H9 (cell line): Measurements from ENCODE around the gene CFAP46. TPM values are rescaled to one million over a fixed set of nuclear protein-coding genes. Genes with fewer than 3 reads are reported as not detected.

ENCODE experiments used
- DNase-seq: peaks from one replicate; pipeline ENCODE4 v3.0.0-alpha.2; 2017
- H2AFZ ChIP-seq: one replicate; pipeline ENCODE4 v1.6.1; 2013; ENCODE audit warnings: mild to moderate bottlenecking, low read length, control low read depth, moderate library complexity
- H2AK5ac ChIP-seq: 2 replicates; pipeline ENCODE4 v1.6.1; 2013; ENCODE audit warnings: low read length, control low read depth, mixed read lengths; ENCODE audit not compliant: insufficient read length
- H2BK120ac ChIP-seq: one replicate; pipeline ENCODE4 v1.6.1; 2013; ENCODE audit warnings: low read depth, mild to moderate bottlenecking, low read length, control low read depth, inconsistent platforms; ENCODE audit not compliant: poor library complexity, severe bottlenecking
- H2BK12ac ChIP-seq: 2 replicates; pipeline ENCODE4 v1.6.1; 2013; ENCODE audit warnings: low read length, control low read depth, mixed read lengths, low read depth; ENCODE audit not compliant: insufficient read length
- H2BK15ac ChIP-seq: 2 replicates; pipeline ENCODE4 v1.6.1; 2013; ENCODE audit warnings: low read depth, low read length, control low read depth
- H2BK20ac ChIP-seq: one replicate; pipeline ENCODE4 v1.6.1; 2013; ENCODE audit warnings: low read depth, mild to moderate bottlenecking, low read length, control low read depth, inconsistent platforms; ENCODE audit not compliant: poor library complexity, severe bottlenecking
- H2BK5ac ChIP-seq: 2 replicates; pipeline ENCODE4 v1.6.1; 2013; ENCODE audit warnings: low read length, control low read depth, mixed read lengths; ENCODE audit not compliant: insufficient read length
- H3K14ac ChIP-seq: 2 replicates; pipeline ENCODE4 v1.6.1; 2013; ENCODE audit warnings: low read length, control low read depth; ENCODE audit not compliant: insufficient read depth
- H3K18ac ChIP-seq: 2 replicates; pipeline ENCODE4 v1.6.1; 2013; ENCODE audit warnings: low read depth, mild to moderate bottlenecking, mixed read lengths, low read length, control low read depth; ENCODE audit not compliant: insufficient read length
- H3K23ac ChIP-seq: 2 replicates; pipeline ENCODE4 v1.6.1; 2013; ENCODE audit warnings: low read length, control low read depth, mixed read lengths, low read depth; ENCODE audit not compliant: insufficient read length
- H3K23me2 ChIP-seq: 2 replicates; pipeline ENCODE4 v1.6.1; 2013; ENCODE audit warnings: low read depth, mild to moderate bottlenecking, mixed read lengths, low read length, control low read depth; ENCODE audit not compliant: insufficient read length, poor library complexity, severe bottlenecking
- H3K27ac ChIP-seq: 2 replicates; pipeline ENCODE4 v1.5.1; 2013; ENCODE audit warnings: low read length, control low read depth, mixed read lengths, low read depth; ENCODE audit not compliant: insufficient read length
- H3K27me3 ChIP-seq: 2 replicates; pipeline ENCODE4 v1.6.1; 2013; ENCODE audit warnings: low read length, control low read depth, inconsistent platforms; ENCODE audit not compliant: insufficient read depth
- H3K4ac ChIP-seq: 2 replicates; pipeline ENCODE4 v1.6.1; 2013; ENCODE audit warnings: low read depth, mild to moderate bottlenecking, control low read depth, inconsistent platforms, low read length, moderate library complexity
- H3K4me1 ChIP-seq: 2 replicates; pipeline ENCODE4 v1.6.1; 2013; ENCODE audit warnings: low read length, control low read depth, inconsistent platforms; ENCODE audit not compliant: insufficient read depth
- H3K4me2 ChIP-seq: 2 replicates; pipeline ENCODE4 v1.6.1; 2013; ENCODE audit warnings: low read length, control low read depth, mixed read lengths; ENCODE audit not compliant: insufficient read length, insufficient read depth
- H3K56ac ChIP-seq: 2 replicates; pipeline ENCODE4 v1.6.1; 2013; ENCODE audit warnings: low read depth, mild to moderate bottlenecking, mixed read lengths, low read length, control low read depth; ENCODE audit not compliant: insufficient read length
- H3K79me1 ChIP-seq: 2 replicates; pipeline ENCODE4 v1.6.1; 2013; ENCODE audit warnings: low read depth, mild to moderate bottlenecking, moderate library complexity, low read length, control low read depth, inconsistent platforms; ENCODE audit not compliant: insufficient read depth, poor library complexity, severe bottlenecking
- H3K79me2 ChIP-seq: 2 replicates; pipeline ENCODE4 v1.6.1; 2013; ENCODE audit warnings: low read length, control low read depth, inconsistent platforms; ENCODE audit not compliant: insufficient read depth
- H3K9ac ChIP-seq: 2 replicates; pipeline ENCODE4 v1.6.1; 2013; ENCODE audit warnings: low read length, control low read depth, mixed read lengths; ENCODE audit not compliant: insufficient read length; ENCODE audit errors: extremely low read depth
- H3K9me3 ChIP-seq: one replicate; pipeline ENCODE4 v1.6.1; 2013; ENCODE audit warnings: low read depth, low read length, inconsistent platforms; ENCODE audit not compliant: control insufficient read depth
- H3T11ph ChIP-seq: one replicate; pipeline ENCODE4 v1.6.1; 2013; ENCODE audit warnings: mild to moderate bottlenecking, low read length, control low read depth, inconsistent platforms
- H4K20me1 ChIP-seq: one replicate; pipeline ENCODE4 v1.6.1; 2013; ENCODE audit not compliant: control insufficient read depth, insufficient read length, insufficient read depth
- H4K5ac ChIP-seq: 2 replicates; pipeline ENCODE4 v1.6.1; 2013; ENCODE audit warnings: low read depth, mild to moderate bottlenecking, mixed read lengths, low read length, control low read depth; ENCODE audit not compliant: insufficient read length
- H4K8ac ChIP-seq: replicated peaks from 2 replicates; pipeline ENCODE4 v1.6.1; 2013; ENCODE audit warnings: low read length, control low read depth, mixed read lengths, low read depth; ENCODE audit not compliant: insufficient read length
- H4K91ac ChIP-seq: 2 replicates; pipeline ENCODE4 v1.6.1; 2013; ENCODE audit warnings: low read depth, mild to moderate bottlenecking, moderate library complexity, mixed read lengths, low read length, control low read depth; ENCODE audit not compliant: insufficient read length
- H3K27ac Mint-ChIP-seq, 3 experiments: 2 replicates in 2 of 3; 3 replicates in 1 of 3; pipeline ENCODE4 v1.8.0; 2020 to 2021; ENCODE audit warnings: mixed read lengths in 3 of 3, mild to moderate bottlenecking in 1 of 3, moderate library complexity in 1 of 3
- H3K27me3 Mint-ChIP-seq: 2 replicates; pipeline ENCODE4 v1.8.0; 2021; ENCODE audit warnings: low read depth, mild to moderate bottlenecking, moderate library complexity, mixed read lengths
- H3K36me3 Mint-ChIP-seq, 3 experiments: 2 replicates in 2 of 3; 3 replicates in 1 of 3; pipeline ENCODE4 v1.8.0; 2020 to 2021; ENCODE audit warnings: low read depth in 3 of 3, mixed read lengths in 3 of 3; ENCODE audit not compliant: insufficient read depth in 1 of 3
- H3K4me1 Mint-ChIP-seq, 2 experiments: 2 replicates each; pipeline ENCODE4 v1.8.0; 2020; ENCODE audit warnings: mixed read lengths in 2 of 2
- H3K4me3 Mint-ChIP-seq, 2 experiments: 2 replicates in 1 of 2; 3 replicates in 1 of 2; pipeline ENCODE4 v1.8.0; 2020 to 2021; ENCODE audit warnings: mild to moderate bottlenecking in 2 of 2, mixed read lengths in 2 of 2, moderate library complexity in 1 of 2
- H3K9me3 Mint-ChIP-seq, 2 experiments: 2 replicates in 1 of 2; 3 replicates in 1 of 2; pipeline ENCODE4 v1.8.0; 2020; ENCODE audit warnings: mild to moderate bottlenecking in 2 of 2, mixed read lengths in 2 of 2, moderate library complexity in 1 of 2
- WGBS: extraction: QIAGEN DNeasy Blood & Tissue Kit; methylation state at CpG from one replicate; pipeline ENCODE4 v1.1.7; 2013; ENCODE audit warnings: missing lambda C conversion rate, low lambda C conversion rate, mixed read lengths; ENCODE audit not compliant: insufficient read length; ENCODE audit errors: extremely low coverage; 5-methylcytosine and 5-hydroxymethylcytosine counted together
- total RNA-seq: library from RNA; stranded (reverse); gene quantifications from 2 replicates; pipeline ENCODE4 v1.2.1, GENCODE V29; 2021
- TF ChIP-seq, protein P1 (sequence below): fragments of 200-600 bp; sonication (generic); conservative IDR thresholded peaks from 3 replicates; pipeline ENCODE4 v1.8.0; 2021; ENCODE audit warnings: antibody characterized with exemption, mild to moderate bottlenecking

The CFAP46 gene
- total RNA-seq, 1 experiment from 2014 or later: 3.1 TPM

DNA sequence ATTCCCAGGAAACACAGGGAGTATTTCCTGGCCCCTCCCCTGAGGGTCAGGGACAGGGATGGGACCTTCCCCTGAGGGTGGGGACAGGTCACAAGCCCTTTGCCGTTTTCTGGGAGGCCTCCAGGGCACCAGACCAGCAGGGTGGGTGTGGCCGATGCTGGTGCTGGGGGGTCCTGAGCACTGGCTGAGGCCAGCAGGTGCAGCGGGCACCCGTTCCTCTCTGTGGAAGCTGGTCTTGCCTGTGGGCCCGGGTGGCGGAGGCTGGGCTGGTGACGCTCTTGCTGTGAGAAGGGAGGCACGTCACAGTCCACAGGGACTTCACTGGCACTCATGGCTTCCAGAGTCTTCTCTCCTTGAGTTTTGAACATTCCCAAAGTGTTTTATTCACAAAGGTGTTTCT, 44.2 kb upstream of the CFAP46 start:
- no peaks in the 10 kb centered on the region for H3K79me1 ChIP-seq
- H3K36me3 Mint-ChIP-seq: no peaks in the 10 kb centered on the region
- H2BK5ac ChIP-seq: no peak overlapping the region
- H3K79me2 ChIP-seq: no peaks in the 10 kb centered on the region
- peaks cover 2 to 10% of the 10 kb centered on the region in 2 experiments for H3K4me1 Mint-ChIP-seq
- H2BK15ac ChIP-seq: no peak overlapping the region
- no peaks in the 10 kb centered on the region for H3K9me3 Mint-ChIP-seq
- no peak overlapping the region for H2BK20ac ChIP-seq
- H3K23ac ChIP-seq: no peak overlapping the region
- WGBS: no CpG with 5 or more reads among the region's 8 CpGs
- no peak overlapping the region for H4K91ac ChIP-seq
- no peaks in the 10 kb centered on the region for H4K20me1 ChIP-seq
- no peak overlapping the region for H3K56ac ChIP-seq
- H4K8ac ChIP-seq: no peak overlapping the region
- H2BK120ac ChIP-seq: no peak overlapping the region
- no peaks in the 10 kb centered on the region for H3K23me2 ChIP-seq
- no peak overlapping the region for H2AK5ac ChIP-seq
- H2AFZ ChIP-seq: no peak overlapping the region
- no peak overlapping the region for H3K4me3 Mint-ChIP-seq
- peaks cover 6% of the 10 kb centered on the region for H3K27me3 Mint-ChIP-seq
- no peak overlapping the region for H3K9ac ChIP-seq
- no peak overlapping the region for H3K4me2 ChIP-seq
- H4K5ac ChIP-seq: no peak overlapping the region
- no peak overlapping the region for H3K4ac ChIP-seq
- no peaks in the 10 kb centered on the region for H3K27me3 ChIP-seq
- TF ChIP-seq, protein P1, sequence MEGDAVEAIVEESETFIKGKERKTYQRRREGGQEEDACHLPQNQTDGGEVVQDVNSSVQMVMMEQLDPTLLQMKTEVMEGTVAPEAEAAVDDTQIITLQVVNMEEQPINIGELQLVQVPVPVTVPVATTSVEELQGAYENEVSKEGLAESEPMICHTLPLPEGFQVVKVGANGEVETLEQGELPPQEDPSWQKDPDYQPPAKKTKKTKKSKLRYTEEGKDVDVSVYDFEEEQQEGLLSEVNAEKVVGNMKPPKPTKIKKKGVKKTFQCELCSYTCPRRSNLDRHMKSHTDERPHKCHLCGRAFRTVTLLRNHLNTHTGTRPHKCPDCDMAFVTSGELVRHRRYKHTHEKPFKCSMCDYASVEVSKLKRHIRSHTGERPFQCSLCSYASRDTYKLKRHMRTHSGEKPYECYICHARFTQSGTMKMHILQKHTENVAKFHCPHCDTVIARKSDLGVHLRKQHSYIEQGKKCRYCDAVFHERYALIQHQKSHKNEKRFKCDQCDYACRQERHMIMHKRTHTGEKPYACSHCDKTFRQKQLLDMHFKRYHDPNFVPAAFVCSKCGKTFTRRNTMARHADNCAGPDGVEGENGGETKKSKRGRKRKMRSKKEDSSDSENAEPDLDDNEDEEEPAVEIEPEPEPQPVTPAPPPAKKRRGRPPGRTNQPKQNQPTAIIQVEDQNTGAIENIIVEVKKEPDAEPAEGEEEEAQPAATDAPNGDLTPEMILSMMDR: no peak
- no peak overlapping the region for H3K27ac Mint-ChIP-seq
- no peak overlapping the region for H3K27ac ChIP-seq
- no peak for DNase-seq
- H3T11ph ChIP-seq: no peak overlapping the region
- H2BK12ac ChIP-seq: no peak overlapping the region
- no peaks in the 10 kb centered on the region for H3K4me1 ChIP-seq
- H3K14ac ChIP-seq: no peak overlapping the region
- H3K9me3 ChIP-seq: no peaks in the 10 kb centered on the region
- no peak overlapping the region for H3K18ac ChIP-seq
